ENCODE data around the gene RTP4.

DNA sequence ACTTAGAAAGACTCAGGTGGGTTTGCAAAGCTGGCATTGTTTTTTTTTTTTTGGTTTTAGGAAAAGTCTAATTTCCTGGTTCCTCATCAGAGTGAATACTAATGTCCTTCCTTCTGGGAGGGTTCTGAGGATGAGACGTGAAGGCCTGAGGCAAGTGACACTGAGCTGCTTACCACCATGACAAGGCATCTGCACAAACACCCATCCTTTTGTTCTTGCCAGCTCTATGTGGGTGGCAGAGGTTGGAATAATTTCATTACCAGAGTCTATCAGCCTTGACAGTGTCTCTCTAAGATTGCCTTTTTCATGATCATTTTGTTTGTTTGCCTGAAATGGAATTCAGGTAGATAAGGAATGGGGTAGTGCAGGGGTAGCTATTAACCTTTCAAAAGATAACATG lies 17.1 kb downstream of the RTP4 start:
- TF ChIP-seq, protein P1, sequence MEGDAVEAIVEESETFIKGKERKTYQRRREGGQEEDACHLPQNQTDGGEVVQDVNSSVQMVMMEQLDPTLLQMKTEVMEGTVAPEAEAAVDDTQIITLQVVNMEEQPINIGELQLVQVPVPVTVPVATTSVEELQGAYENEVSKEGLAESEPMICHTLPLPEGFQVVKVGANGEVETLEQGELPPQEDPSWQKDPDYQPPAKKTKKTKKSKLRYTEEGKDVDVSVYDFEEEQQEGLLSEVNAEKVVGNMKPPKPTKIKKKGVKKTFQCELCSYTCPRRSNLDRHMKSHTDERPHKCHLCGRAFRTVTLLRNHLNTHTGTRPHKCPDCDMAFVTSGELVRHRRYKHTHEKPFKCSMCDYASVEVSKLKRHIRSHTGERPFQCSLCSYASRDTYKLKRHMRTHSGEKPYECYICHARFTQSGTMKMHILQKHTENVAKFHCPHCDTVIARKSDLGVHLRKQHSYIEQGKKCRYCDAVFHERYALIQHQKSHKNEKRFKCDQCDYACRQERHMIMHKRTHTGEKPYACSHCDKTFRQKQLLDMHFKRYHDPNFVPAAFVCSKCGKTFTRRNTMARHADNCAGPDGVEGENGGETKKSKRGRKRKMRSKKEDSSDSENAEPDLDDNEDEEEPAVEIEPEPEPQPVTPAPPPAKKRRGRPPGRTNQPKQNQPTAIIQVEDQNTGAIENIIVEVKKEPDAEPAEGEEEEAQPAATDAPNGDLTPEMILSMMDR (IDR thresholded peaks at IDR 0.05) = no peak
- no peak for TF ChIP-seq POLR2AphosphoS5 (IDR thresholded peaks at IDR 0.05; ENCODE audit: low read depth, low read length)
